Endometrial microvascular endothelial cells (primary cell): ENCODE measurements around the gene SLC3A2. TPM values are rescaled to one million over a fixed set of nuclear protein-coding genes. Genes with fewer than 3 reads are reported as not detected.

ENCODE experiments used
- in situ Hi-C: cut with HindIII; loops from 2 replicates; pipeline ENCODE4 v1.10.0; 2017; ENCODE audit warnings: low sequenced_read_pairs, low pct_unique_long_range_greater_than_20kb; ENCODE audit errors: inconsistent ontology term
- total RNA-seq: library from RNA; depleted of rRNA; stranded (reverse); fragments of >200 nt; gene quantifications from one replicate; pipeline ENCODE4 v1.2.3, GENCODE V29; 2015; ENCODE audit errors: inconsistent ontology term

Gene SLC3A2
- total RNA-seq, 1 donor from 2014 or later = 224 TPM

DNA sequence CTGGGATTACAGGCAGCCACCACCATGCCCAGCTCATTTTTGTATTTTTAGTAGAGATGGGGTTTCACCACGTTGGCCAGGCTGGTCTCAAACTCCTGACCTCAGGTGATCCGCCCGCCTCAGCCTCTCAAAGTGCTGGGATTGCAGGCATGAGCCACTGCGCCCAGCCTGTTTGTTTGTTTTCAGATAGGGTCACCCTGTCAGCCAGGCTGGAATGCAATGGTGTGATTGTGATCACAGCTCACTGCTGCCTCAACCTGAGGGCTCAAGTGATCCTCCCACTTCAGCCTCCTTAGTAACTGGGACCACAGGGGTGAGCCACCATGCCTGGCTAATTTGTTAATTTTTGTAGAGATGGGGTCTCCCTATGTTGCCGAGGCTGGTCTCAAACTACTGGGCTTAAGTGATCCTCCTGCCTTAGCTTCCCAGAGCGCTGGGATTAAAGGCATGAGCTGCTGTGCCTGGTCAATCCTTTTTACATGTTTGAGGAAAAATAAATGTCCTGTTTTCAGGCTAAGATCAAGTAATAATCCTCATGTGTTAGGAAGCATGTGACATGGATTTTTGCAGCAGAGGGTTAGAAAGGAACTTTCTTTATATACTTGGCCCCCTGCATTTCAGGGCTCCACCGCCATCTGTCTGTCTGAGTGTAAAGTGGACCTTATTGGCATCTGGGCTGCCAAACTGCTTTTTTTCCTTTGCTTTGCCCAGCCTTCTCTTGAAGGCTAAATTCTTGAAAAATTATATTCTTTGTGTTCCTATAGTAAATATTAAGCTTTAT is 4.8 kb upstream of the SLC3A2 start:
- in situ Hi-C loops = no loop called here

DNA sequence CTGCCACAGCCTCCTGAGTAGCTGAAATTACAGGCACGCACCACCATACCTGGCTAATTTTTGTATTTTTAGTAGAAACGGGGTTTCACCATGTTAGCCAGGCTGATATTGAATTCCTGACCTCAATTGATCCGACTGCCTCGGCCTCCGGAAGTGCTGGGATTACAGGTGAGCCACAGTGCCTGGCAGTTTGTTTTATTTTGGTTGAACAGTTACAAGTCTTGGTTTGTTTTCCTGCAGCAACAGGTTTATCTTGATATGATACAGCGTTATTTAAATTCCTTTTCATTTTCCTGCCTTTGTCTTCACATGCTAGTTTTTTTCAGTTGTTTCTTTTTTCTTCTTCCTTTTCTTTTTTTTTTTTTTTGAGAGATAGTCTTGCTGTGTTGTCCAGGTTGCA is 4.0 kb upstream of the SLC3A2 start:
- in situ Hi-C loops = no loop called here

DNA sequence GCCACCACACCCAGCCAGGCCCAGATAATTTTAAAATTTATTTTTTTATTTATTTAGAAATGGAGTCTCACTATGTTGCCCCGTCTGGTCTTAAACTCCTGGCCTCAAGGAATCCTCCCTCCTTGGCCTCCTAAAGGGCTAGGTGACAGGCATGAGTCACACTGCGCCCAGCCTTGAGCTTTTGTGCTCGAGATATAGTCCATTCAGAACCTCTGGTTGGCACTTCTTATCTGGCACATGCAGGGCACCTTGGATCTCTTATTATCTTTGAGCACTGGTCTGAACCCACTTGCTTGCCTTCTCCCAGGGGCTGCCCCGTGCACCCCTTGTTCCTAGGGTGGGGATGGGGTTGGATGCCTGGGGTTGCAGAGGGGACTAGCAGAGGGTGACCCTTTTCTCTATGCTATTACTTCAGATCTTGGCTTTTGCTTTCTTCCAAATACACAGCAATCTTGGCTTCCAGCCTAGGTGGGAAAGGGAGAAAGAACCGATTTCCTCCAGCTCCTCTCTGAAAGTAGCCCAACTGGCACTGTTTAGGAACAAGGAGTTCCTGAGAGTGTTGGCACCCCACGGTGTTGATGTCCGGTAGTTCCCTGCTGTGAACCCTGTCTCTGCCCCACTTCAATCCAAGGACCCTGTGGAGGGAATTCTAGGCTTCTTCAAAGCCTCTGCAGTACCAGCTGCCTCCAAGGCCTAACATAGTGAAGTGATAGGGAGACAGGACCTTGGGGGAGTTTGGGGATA is 1.3 kb upstream of the SLC3A2 start:
- in situ Hi-C loops = no loop called here

DNA sequence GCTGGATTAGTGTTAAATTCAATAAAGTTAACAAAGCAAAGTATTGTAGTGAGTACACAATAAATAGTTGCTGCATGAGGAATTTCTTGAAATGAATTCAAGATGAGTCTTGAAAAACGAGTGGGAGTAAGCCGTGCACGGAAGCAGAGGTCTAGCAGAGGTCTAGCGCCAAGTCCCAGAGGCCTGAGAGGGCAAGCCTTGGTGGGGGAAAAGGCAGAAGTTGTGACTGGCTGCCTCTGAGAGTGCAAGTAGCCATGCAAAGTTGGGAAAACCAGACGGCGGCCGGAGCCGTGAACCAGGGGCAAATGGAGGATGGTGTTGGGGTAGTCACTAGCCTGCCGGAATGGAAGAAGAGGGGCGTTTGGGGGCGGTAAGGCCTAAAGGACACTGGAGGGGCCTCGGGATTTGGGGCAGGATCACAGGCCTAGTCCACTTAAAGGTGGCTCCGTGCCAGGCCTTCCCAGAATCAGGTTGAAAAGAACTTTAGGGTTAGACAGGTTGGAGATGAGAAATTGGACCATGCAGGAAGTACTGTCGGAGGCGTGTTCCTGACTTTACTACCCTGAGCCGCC is 379 bp upstream of the SLC3A2 start:
- in situ Hi-C loops = no loop called here

DNA sequence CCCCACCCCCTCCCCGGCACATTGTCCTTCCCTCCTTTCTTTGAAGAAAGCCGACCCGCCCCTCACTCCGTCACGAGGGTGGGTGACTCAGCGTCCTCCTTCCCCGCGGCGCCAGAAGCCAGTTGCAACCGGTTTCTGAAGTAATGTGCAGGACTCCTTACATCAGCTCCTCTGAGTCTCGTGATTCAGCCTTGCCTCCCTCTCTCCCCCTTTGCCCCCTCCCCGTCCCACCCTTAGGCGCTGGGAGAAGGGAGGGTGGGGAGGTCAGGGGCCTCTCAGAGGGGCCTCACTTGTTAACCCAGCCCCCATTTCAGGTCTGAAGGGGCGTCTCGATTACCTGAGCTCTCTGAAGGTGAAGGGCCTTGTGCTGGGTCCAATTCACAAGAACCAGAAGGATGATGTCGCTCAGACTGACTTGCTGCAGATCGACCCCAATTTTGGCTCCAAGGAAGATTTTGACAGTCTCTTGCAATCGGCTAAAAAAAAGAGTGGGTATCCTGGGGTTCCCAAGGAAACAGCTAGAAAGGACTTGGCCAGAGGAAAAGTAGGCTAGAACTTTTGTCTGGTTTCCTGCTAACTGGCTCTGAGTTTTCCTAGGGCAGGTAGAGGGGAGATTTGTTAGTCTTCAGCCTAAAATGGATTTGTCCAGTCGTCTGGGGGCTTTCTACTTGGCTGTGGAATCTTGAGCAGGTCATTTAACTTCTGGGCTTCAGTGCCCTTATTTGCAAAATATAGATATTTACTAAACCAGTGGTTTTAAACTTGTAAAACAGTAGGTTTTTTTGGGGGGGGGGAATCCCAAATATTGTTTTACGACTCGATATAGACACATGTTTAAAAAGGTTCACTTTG is 1.1 kb downstream of the SLC3A2 start:
- in situ Hi-C loops = no loop called here

DNA sequence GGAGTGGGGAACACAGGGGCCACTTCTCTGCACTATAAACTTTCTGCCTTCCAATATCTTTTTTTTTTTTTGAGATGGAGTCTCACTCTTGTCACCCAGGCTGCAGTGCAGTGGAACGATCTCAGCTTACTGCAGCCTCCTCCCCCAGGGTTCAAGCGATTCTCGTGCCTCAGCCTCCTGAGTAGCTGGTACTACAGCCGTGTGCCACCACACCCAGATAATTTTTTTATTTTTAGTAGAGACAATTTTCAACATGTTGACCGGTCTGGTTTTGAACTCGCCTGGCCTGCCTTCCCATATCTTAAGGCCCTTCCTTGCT is 1.7 kb downstream of the SLC3A2 start:
- in situ Hi-C loops = no loop called here

DNA sequence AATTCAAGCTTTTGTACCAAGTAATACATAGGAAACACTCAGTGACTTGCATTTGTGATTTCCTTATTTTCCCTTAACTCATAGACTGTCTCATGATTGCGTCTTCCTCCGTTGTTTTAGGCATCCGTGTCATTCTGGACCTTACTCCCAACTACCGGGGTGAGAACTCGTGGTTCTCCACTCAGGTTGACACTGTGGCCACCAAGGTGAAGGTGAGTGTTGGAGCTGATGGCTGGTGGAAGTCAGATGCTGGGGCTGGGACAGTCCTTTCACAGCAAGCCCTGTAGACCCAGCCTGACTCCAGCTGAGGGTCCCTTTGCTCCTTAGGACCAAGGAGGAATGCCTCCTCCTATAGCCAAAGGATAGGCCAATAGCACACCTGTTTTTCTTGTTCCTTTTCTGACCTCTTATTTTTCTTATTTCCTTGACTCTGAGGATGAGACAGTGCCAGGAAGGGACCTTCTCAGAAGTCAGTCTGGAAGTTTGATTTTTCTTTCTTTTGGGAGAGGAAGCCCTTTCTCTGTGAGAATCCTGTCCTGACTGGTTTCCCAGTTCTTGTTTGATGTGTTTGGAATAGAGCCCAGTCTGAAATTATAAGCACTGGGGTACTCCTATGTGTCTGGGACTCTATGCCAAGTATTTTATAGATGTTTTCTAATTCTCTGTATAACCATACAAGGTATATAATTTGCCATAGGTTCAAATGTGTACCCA is 2.2 kb downstream of the SLC3A2 start:
- in situ Hi-C loops = no loop called here

DNA sequence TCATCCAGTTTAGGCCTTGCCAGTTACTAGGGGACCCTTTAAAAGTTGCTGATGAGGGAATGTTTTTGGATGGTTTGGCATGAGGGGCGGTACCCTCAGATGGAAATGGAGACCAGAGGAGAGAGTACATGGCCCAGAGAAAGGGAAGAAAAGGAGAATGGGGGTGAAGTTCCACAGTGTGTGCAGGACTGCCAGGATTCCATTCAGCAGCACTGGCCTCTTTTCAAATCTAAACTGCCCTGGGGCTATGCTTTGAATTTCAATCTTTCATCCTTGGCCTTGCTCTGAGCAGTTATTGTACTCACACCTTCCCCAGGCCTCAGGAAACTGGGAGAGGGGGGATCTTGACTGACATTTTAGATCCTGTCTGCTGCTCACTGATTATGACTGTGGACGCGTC is 3.0 kb downstream of the SLC3A2 start:
- in situ Hi-C loops = no loop called here

DNA sequence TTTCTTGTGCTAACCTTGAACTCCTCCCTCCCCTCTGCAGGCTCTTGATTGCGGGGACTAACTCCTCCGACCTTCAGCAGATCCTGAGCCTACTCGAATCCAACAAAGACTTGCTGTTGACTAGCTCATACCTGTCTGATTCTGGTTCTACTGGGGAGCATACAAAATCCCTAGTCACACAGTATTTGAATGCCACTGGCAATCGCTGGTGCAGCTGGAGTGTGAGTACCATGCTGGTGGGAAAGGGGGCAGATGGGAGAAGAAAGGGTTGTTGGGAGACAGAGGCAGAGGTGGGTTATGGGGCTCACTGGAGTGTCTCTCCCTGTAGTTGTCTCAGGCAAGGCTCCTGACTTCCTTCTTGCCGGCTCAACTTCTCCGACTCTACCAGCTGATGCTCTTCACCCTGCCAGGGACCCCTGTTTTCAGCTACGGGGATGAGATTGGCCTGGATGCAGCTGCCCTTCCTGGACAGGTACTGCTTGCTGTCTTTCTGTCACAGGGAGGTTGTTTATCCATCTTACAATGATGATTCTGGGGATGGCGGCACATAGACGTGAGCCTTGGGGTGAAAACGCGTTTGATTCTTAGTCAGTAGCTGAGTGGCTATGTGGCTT is 4.5 kb downstream of the SLC3A2 start:
- in situ Hi-C loops = no loop called here

DNA sequence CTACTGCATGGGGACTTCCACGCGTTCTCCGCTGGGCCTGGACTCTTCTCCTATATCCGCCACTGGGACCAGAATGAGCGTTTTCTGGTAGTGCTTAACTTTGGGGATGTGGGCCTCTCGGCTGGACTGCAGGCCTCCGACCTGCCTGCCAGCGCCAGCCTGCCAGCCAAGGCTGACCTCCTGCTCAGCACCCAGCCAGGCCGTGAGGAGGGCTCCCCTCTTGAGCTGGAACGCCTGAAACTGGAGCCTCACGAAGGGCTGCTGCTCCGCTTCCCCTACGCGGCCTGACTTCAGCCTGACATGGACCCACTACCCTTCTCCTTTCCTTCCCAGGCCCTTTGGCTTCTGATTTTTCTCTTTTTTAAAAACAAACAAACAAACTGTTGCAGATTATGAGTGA is 7.7 kb downstream of the SLC3A2 start:
- in situ Hi-C loops = no loop called here

DNA sequence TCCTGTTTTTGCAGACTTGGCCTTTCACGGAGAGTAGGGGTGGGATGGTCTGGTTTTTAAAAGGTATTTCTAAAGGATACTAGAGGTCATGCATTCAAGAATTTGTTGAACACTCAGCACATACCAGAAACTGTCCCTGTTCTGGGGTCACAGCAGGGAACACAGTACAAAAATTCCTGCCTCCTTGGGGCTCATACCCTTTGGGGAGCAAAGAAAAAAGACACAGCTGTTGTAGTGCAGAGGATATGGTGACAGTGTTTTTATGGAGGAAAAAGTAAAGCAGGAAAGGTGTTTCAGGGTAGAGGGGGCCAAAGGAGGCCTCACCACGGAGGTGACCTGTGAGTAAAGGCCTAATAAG is 8.4 kb downstream of the SLC3A2 start:
- in situ Hi-C loops = no loop called here

DNA sequence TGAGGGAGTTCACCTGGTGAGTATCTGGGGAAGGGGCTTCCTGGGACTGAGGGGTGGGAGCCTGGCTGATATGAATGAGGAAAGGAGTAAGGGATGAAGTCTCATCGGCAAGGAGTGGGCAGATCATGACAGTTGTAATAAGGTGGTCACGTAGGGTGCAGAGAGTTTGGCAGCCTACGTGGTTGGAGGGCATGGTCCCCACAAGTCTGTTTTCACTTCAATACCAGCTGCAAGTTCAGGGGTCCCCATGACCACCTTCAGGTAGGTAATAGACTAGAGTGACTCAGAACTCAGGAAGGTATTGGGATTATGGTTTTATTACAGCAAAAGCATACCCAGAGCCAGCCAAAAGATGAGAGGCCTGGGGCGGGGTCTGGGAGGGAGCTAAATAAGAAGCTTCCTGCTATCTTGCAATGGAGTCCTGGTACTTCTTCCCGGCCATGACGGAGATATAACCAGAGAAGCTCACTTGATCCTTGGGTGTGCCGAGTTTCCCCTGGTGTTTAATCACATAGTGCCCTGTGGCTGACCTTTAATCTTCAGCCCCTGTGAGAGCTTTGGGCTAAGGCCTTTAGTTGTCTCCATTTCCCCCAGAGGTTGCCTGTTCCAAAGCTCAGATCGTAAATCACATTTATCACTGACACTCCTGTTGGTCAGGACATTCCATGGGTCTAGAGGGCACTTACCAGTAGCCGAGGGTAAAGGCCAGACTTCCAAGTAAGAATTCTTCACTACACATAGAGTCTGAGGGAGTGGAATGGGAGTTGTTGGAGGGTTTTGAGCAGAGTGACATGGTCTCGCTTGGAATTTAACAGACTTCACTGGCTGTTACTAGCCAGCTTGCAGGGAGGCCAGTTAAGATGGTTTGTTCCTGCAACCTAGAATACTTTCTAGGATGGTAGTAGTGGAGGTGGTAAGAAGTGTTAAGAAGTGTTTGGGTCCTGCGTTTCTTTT is 9.1 kb downstream of the SLC3A2 start:
- in situ Hi-C loops = no loop called here

DNA sequence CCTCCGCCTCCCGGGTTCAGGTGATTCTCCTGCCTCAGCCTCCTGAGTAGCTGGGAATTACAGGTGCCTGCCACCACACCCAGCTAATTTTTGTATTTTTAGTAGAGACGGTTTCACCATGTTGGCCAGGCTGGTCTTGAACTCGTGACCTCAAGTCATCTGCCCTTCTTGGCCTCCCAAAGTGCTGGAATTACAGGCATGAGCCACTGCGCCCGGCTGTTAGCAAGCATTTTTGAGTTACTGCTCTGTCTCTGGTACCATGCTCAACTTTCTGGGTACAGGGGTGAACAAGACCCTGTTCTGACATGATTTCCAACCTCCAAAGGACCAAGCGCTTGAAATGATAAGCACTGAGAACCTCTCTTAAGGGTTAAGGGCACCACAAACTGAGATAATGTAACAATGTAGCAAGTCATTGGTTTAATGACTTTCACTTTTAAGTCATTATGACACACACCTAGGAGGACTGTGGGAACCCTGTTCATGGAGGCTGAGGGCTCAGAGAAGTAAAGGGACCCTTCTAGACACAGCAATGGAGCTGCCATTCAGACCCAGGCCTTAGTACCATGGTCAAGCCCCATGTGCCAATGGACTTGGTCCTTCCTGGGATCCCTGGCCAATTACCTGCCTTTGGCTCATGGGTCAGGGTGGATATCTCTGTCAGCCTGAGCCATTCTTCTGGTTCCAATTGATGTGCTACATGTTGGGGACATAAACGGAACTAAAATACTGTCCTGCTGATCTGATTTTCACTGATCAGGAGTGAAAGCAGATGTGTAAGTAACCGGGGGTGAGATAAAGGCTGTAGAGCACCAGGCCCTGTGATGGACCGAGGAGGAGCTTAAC is 11.6 kb downstream of the SLC3A2 start:
- in situ Hi-C loops = no loop called here

DNA sequence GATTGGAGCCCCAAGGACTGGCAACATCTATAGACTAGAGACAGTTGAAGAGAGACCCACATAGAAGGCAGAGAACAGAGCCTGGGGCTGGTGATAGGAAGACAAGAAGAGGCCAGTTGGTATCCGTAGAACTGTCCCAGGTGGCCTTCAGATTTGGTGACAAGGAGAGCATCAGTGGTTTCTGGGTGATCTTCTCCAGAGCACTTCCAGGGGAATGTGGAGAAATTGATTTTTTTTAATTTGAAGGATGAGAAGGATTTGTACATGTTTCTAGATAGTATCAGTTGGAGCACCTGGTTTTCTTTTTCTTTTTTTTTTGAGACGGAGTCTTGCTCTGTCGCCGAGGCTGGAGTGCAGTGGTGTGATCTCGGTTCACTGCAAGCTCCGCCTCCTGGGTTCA is 14.8 kb downstream of the SLC3A2 start:
- in situ Hi-C loops = no loop called here

DNA sequence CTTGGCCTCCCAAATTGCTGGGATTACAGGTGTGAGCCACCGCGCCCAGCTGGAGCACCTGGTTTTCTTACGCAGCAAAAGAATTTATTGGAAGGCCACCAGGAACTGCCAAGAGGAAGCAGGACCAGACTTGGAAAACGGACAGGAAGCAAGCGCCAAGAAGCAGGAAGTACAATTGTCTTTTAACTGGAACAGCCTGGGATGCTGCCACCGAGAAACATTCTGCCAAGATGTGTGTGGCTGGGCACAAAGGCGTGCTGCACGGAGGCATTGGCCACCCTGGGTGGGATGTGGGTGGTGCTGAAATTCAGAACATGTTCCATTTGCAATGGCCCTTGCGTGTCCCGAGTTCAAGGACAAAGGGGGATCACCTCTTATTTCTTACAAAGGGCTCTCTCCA is 15.4 kb downstream of the SLC3A2 start:
- in situ Hi-C loops = no loop called here

DNA sequence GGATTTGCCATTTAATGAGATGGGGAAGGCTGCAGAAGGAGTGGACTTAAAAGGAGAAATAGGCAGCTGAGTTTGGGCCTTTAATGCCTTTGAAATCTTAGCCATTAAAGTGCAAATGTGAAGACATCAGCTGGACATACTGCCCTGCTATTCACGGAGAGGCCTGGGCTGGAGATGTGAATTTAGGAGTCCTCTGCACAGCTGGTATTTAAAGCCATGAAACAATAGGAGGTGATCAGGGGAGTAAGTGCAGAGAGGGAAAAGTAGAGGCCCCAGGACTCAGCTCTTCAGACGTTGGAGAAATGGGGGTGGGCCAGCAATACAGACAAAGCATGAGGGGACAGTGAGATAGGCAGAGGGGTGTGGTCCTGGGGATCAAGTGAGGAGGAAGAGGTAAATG is 16.6 kb downstream of the SLC3A2 start:
- in situ Hi-C loops = no loop called here

DNA sequence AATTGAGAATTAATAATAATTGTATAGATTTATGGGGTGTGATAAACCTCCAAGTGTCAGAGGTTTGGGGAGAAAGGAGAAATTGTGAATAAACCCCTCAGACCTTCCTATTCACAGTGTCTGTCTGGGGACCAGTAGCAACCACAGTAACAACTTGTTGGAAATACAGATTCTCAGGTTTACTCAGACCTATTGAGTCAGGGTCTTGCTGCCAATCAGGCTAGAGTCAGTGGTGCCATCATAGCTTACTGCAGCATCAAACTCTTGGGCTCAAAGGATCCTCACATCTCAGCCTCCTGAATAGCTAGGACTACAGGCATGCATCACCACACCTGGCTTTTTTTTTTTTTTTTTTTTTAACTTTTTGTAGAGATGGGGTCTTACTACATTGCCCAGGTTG is 17.3 kb downstream of the SLC3A2 start:
- in situ Hi-C loops = no loop called here
